NCI-H187 treated with DMSO at 0.1 percent for 48 hours (cell line): ENCODE measurements around the gene SCAMP2.
"Not testable (repeated sequence)": the region's sequence is repeated elsewhere in the genome, so short reads cannot be mapped to it uniquely, and the experiment has no call there.

Source experiments
- DNase-seq: peaks from one replicate; lab custom pipeline; 2025; lab: John Stamatoyannopoulos, UW

The SCAMP2 gene

GRCh38 chr15:74889883-74890664 lies 16.9 kb upstream of the SCAMP2 start, which contains the start of gene MPI:
TSS of gene MPI (plus strand) at chr15:74890042. CDS start at chr15:74890074, 32 bp downstream.
- no peak for DNase-seq

- no peak for DNase-seq
Measured at GRCh38 chr15:74889390-74889882, 16.3 kb upstream of the SCAMP2 start.

GRCh38 chr15:74888716-74889115 lies 15.6 kb upstream of the SCAMP2 start:
- DNase-seq = no peak

GRCh38 chr15:74887537-74888193 lies 14.5 kb upstream of the SCAMP2 start:
- not testable (repeated sequence) for DNase-seq

- DNase-seq = no peak
Measured at GRCh38 chr15:74885461-74885860, 12.3 kb upstream of the SCAMP2 start.

GRCh38 chr15:74884428-74885223 lies 11.5 kb upstream of the SCAMP2 start:
- no peak for DNase-seq

- DNase-seq = no peak
Measured at GRCh38 chr15:74882528-74882927, 9.4 kb upstream of the SCAMP2 start.

- no peak for DNase-seq
Measured at GRCh38 chr15:74878273-74878672, 5.1 kb upstream of the SCAMP2 start.

- DNase-seq = no peak
Measured at GRCh38 chr15:74873756-74874424, 725 bp upstream of the SCAMP2 start.

- DNase-seq = no peak
Measured at GRCh38 chr15:74872702-74873035, 496 bp downstream of the SCAMP2 start.

- DNase-seq = no peak
Measured at GRCh38 chr15:74870436-74871215, 2.5 kb downstream of the SCAMP2 start.

GRCh38 chr15:74869726-74870407 lies 3.3 kb downstream of the SCAMP2 start:
- DNase-seq = no peak

- DNase-seq = no peak
Measured at GRCh38 chr15:74869372-74869725, 3.8 kb downstream of the SCAMP2 start.

- no peak for DNase-seq
Measured at GRCh38 chr15:74868059-74868458, 5.1 kb downstream of the SCAMP2 start.

GRCh38 chr15:74867466-74868038 lies 5.6 kb downstream of the SCAMP2 start:
- DNase-seq = no peak

- DNase-seq = no peak
Measured at GRCh38 chr15:74866090-74866489, 7.1 kb downstream of the SCAMP2 start.

- DNase-seq = no peak
Measured at GRCh38 chr15:74865316-74865715, 7.8 kb downstream of the SCAMP2 start.

- DNase-seq = no peak
Measured at GRCh38 chr15:74864296-74864695, 8.9 kb downstream of the SCAMP2 start.

GRCh38 chr15:74863239-74864056 lies 9.7 kb downstream of the SCAMP2 start:
- DNase-seq = no peak

- DNase-seq = no peak
Measured at GRCh38 chr15:74858369-74858740, 14.8 kb downstream of the SCAMP2 start.
